ENCODE measurements around the gene DBH. TPM values are rescaled to one million over a fixed set of nuclear protein-coding genes. Genes with fewer than 3 reads are reported as not detected.

The DBH gene
- total RNA-seq, 1 donor from 2014 or later, result not detected

DNA sequence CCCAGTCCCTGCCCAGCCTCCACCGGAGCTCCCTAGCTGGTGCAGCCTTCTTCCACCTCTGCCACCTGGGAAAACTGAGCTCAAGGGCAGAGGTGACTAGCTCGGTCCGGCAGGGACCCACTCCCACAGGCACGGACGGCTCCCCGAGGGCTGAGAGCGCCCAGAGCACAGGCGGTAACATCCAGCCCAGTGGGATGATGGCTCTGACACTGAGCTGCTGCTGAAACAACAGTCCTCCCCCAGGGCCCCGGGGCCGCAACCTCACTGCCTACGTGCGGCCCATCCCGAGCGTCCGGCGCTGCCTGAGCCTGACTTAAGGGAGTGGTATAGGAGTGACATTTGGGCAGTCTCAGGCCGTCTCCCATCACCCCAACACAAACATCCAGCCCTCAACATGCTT, 30.7 kb upstream of the DBH start:
- TF ChIP-seq, protein P1, sequence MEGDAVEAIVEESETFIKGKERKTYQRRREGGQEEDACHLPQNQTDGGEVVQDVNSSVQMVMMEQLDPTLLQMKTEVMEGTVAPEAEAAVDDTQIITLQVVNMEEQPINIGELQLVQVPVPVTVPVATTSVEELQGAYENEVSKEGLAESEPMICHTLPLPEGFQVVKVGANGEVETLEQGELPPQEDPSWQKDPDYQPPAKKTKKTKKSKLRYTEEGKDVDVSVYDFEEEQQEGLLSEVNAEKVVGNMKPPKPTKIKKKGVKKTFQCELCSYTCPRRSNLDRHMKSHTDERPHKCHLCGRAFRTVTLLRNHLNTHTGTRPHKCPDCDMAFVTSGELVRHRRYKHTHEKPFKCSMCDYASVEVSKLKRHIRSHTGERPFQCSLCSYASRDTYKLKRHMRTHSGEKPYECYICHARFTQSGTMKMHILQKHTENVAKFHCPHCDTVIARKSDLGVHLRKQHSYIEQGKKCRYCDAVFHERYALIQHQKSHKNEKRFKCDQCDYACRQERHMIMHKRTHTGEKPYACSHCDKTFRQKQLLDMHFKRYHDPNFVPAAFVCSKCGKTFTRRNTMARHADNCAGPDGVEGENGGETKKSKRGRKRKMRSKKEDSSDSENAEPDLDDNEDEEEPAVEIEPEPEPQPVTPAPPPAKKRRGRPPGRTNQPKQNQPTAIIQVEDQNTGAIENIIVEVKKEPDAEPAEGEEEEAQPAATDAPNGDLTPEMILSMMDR (IDR thresholded peaks at IDR 0.05), result no peak
- ATAC-seq (no peak), DNase-seq (no peak)
- Histone ChIP-seq H3K4me3 (no peak overlapping the region), H3K36me3 (no peaks in the 10 kb centered on the region), H3K4me1 (no peaks in the 10 kb centered on the region), H3K27ac (no peak overlapping the region), H3K9me3 (no peaks in the 10 kb centered on the region), H3K27me3 (peaks cover 36% of the 10 kb centered on the region)
- intact Hi-C loops (cut with DNase I), result no loop called here

- ATAC-seq (no peak), DNase-seq (no peak)
- Histone ChIP-seq H3K27me3 (peaks cover 43% of the 10 kb centered on the region), H3K9me3 (no peaks in the 10 kb centered on the region), H3K4me3 (no peak overlapping the region), H3K4me1 (no peaks in the 10 kb centered on the region), H3K36me3 (no peaks in the 10 kb centered on the region), H3K27ac (no peak overlapping the region)
- intact Hi-C loops (cut with DNase I), result no loop called here
- TF ChIP-seq, protein P1 (IDR thresholded peaks at IDR 0.05), result no peak
Observed at GRCh38 chr9:133605856-133606707, 30.1 kb upstream of the DBH start.

DNA sequence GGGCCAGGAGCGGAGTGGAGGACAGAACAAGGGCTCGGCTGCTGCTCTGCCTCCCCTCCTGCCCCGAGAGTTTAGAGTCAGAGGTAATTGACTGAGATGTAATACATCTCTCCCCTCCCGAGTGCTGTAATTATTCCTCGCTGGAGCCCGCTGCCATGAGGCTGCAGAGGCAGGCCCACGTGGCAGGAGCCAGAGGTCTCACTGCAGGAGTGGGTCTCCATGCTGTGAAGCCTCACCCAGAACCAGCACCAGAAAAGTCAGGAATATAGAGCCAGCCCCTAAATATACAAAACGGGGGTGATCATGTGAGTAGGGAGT, 29.5 kb upstream of the DBH start:
- intact Hi-C loops (cut with DNase I), result no loop called here
- Histone ChIP-seq H3K9me3 (no peaks in the 10 kb centered on the region), H3K4me3 (no peak overlapping the region), H3K27ac (no peak overlapping the region), H3K4me1 (no peaks in the 10 kb centered on the region), H3K27me3 (peaks cover 45% of the 10 kb centered on the region), H3K36me3 (no peaks in the 10 kb centered on the region)
- DNase-seq, result no peak
- ATAC-seq, result no peak
- TF ChIP-seq, protein P1 (IDR thresholded peaks at IDR 0.05), result no peak

- no peaks in the 10 kb centered on the region for H3K9me3 ChIP-seq
- H3K27me3 ChIP-seq, result peaks cover 45% of the 10 kb centered on the region
- DNase-seq (no peak), ATAC-seq (no peak)
- no peaks in the 10 kb centered on the region for H3K4me1 ChIP-seq
- TF ChIP-seq, protein P1 (IDR thresholded peaks at IDR 0.05), result no peak
- no peak overlapping the region for H3K27ac ChIP-seq
- intact Hi-C loops (cut with DNase I), result no loop called here
- no peaks in the 10 kb centered on the region for H3K36me3 ChIP-seq
- H3K4me3 ChIP-seq, result no peak overlapping the region
Observed at GRCh38 chr9:133607381-133607780, 28.8 kb upstream of the DBH start.

DNA sequence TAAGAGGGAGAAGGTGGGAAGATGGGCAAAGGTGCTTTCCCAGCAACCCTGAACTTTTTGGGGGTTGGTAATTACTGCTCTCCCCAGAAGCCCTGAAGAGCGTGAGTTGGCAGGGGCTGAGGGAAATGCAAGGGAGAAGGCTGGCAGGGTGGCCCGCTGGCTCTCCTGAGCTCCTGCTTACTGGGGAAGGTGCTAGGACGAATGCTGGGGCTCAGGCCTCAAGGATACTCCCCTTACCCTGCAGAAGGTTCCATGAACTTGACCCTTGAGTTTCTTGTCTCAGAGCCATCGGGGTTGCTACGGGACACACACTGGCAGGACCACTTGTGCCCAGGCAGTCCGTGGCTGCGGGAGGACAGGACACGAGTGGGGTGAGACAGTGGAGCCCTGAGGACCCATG, 28.2 kb upstream of the DBH start:
- no peak for ATAC-seq
- no peaks in the 10 kb centered on the region for H3K9me3 ChIP-seq
- no peak overlapping the region for H3K4me3 ChIP-seq
- H3K4me1 ChIP-seq, result no peaks in the 10 kb centered on the region
- TF ChIP-seq, protein P1 (IDR thresholded peaks at IDR 0.05), result no peak
- H3K27ac ChIP-seq, result no peak overlapping the region
- peaks cover 50% of the 10 kb centered on the region for H3K27me3 ChIP-seq
- intact Hi-C loops (cut with DNase I), result no loop called here
- no peak for DNase-seq
- no peaks in the 10 kb centered on the region for H3K36me3 ChIP-seq
